Fibroblast of pulmonary artery (primary cell): ENCODE data around the gene PARD3.
"Not testable (repeated sequence)": the region's sequence is repeated elsewhere in the genome, so short reads cannot be mapped to it uniquely, and the experiment has no call there.

Experiments used
- DNase-seq: peaks from one replicate; pipeline ENCODE4 v3.0.0-alpha.2; 2010; ENCODE audit warnings: low read depth
- H3K4me3 ChIP-seq: replicated peaks from 2 replicates; pipeline ENCODE4 v1.5.1; 2011; ENCODE audit warnings: low read depth, mild to moderate bottlenecking, control low read depth, low read length, moderate library complexity
- TF ChIP-seq, protein P1 (sequence below): IDR thresholded peaks from 2 replicates; pipeline ENCODE4 v1.5.1; 2011; ENCODE audit warnings: mild to moderate bottlenecking, control low read depth, low read length, inconsistent platforms; ENCODE audit errors: missing control alignments

Gene PARD3

GRCh38 chr10:34762156-34762555 lies 52.9 kb downstream of the PARD3 start:
- TF ChIP-seq, protein P1, sequence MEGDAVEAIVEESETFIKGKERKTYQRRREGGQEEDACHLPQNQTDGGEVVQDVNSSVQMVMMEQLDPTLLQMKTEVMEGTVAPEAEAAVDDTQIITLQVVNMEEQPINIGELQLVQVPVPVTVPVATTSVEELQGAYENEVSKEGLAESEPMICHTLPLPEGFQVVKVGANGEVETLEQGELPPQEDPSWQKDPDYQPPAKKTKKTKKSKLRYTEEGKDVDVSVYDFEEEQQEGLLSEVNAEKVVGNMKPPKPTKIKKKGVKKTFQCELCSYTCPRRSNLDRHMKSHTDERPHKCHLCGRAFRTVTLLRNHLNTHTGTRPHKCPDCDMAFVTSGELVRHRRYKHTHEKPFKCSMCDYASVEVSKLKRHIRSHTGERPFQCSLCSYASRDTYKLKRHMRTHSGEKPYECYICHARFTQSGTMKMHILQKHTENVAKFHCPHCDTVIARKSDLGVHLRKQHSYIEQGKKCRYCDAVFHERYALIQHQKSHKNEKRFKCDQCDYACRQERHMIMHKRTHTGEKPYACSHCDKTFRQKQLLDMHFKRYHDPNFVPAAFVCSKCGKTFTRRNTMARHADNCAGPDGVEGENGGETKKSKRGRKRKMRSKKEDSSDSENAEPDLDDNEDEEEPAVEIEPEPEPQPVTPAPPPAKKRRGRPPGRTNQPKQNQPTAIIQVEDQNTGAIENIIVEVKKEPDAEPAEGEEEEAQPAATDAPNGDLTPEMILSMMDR: no peak
- no peak overlapping the region for H3K4me3 ChIP-seq

DNA sequence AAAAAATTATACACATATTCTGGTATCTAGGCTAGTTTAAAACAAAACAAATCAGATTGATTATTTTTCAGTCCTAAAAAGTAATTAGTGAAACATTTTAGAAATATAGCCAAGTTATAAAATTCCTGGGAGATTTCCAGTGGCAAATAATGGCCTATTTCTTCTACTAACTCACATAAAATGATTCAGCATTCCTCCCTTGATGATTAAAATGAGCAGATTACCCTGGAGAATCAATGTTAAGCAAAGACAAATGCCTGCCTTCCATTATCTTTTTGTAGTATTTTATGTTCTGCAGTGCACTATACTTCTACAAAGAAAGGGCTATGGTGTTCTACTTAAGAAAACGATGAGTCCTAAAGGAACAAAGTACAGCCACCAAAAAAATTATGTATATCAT lies 53.6 kb downstream of the PARD3 start:
- H3K4me3 ChIP-seq: no peak overlapping the region
- TF ChIP-seq, protein P1: no peak
- DNase-seq: no peak

More at GRCh38 chr10:34762156-34762555, 52.9 kb downstream of the PARD3 start:
- no peak for DNase-seq

DNA sequence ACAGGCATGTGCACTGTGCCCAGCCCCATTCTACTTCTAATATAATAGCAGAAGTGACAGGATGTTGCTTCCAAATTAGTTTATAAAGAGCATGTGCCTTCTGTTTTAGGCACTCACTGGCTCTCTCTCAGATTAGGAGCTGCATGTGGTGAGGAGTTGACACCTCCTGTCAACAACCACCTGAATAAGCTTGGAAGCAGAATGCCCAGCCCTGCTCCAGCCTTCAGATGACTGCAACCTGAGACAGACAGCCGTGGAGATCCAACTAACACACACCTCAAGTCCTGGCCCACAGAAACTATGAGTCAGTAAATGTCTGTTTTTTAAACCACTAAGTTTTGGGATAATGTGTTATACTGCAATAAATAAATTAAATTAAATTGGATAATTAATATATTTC lies 54.5 kb downstream of the PARD3 start:
- no peak for DNase-seq
- TF ChIP-seq, protein P1: no peak
- H3K4me3 ChIP-seq: no peak overlapping the region

GRCh38 chr10:34759837-34760215 lies 55.3 kb downstream of the PARD3 start:
- no peak for DNase-seq
- TF ChIP-seq, protein P1: no peak
- H3K4me3 ChIP-seq: no peak overlapping the region

DNA sequence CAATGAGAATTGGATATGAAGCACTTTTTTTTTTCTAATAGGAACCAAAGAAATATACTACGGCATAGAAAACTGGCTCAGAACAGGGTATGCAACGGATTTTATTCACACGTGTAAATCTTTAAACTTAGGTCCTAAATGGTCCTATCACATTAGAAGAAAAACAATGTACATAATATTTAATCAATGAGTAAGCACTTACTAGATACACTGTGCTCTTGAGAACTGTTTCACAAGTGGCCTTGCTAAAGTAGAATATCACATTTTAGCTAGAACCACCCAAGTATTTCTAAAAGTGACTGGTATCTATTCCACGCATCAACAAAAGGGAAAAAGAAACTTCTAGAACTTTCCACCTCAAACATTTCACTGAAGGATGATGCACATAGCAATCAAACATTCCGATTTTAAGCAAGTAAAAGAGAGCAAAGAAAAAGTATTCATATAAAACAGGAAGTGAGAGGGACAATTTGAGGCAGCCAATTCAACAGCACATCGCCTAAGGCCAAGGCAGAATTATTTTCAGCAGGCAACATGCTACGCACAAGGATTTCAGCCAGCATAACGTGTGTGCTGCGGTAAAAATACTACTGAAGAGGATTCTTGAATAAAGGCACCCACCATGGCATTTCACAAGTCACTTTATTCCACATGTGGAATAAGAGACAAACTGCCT lies 55.8 kb downstream of the PARD3 start:
- DNase-seq: no peak
- TF ChIP-seq, protein P1: no peak
- H3K4me3 ChIP-seq: no peak overlapping the region

- peak; percentile 69 for DNase-seq
- no peak overlapping the region for H3K4me3 ChIP-seq
- TF ChIP-seq, protein P1: no peak
Observed at GRCh38 chr10:34758447-34758996, 56.6 kb downstream of the PARD3 start.

GRCh38 chr10:34757933-34758332 lies 57.2 kb downstream of the PARD3 start:
- no peak overlapping the region for H3K4me3 ChIP-seq
- TF ChIP-seq, protein P1: no peak
- no peak for DNase-seq

DNA sequence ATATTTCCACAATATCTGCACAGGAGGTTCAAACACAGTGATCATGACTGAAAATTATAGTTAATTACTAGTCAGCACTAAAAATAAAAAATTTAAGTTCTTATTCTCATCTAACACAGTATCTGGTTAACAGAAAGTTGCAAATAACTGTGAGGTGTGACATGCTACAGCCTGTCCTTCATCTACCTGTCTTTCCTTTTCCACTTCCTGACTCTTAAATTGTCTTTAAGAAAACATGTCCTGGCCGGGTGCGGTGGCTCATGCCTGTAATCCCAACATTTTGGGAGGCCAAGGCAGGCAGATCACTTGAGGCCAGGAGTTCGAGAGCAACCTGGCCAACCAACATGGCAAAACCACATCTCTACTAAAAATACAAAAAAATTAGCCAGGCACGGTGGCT lies 57.9 kb downstream of the PARD3 start:
- DNase-seq, H3K4me3 ChIP-seq: not testable (repeated sequence)
